ENCODE data around the gene MVB12B.

The MVB12B gene

DNA sequence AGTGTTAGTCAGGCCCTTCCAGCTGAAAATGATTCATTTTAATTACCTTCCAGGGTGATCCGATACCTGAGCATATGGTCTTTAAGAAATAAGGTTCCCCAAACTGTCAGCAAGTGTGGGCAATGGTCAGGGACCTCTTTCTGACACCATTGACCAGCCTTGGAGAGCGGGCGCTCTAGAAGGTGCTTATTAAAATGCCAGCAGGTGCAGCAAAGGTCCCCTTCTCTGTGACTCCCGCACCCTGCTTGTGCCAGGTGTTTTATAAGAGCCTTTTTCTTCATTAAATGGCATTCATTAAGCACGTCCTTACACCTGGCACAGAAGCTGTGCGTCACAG lies 85.3 kb downstream of the MVB12B start:
- DNase-seq = no peak

DNA sequence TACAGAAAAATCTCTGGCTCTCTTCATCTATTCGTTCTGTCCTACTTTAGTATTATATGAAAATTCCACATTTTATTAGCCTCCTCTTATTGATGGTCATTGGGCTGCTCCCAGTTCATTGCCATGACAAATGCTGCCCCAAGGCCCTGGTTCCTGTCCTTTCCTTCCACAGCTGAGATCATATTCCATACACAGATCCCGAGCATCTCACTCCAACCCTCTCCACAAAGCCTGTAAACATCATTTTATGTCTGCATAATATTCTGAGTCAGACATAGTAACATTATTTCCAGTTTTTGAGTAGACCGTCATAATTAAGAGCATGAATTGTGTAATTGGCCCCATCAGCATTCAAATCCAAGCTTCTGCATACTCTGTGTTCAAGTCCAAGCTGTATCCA lies 86.3 kb downstream of the MVB12B start:
- DNase-seq = no peak

DNA sequence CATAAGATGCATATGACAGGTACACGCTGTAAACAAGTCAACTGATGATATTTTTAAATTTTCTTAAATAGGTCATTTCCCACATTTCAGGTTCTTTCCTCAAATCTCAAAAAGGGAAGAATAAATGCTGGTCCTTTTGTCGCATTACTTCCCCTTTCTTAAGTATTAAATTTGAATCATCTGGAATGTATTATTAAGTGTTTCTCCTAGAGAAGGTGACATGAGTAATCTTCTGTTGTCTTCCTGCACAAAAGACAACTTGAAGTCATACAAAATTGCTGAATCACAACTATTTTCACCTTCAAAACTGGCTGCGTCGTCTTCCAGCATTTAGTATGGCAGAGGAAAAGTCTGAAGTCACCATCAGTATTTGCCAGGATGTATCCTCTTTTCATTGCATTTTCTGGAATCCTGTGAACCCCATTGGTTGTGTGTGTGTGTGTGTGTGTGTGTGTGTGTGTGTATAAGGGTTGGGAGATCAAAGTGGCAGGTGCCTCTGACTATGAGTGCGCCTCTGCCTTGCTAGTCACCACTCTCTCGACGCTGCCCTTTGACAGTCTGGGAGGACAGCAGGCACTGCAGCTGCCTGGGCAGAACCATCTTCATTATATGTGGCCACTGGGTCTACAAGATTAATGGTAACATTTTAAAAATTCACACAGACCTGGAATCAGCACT lies 86.9 kb downstream of the MVB12B start:
- DNase-seq = no peak

DNA sequence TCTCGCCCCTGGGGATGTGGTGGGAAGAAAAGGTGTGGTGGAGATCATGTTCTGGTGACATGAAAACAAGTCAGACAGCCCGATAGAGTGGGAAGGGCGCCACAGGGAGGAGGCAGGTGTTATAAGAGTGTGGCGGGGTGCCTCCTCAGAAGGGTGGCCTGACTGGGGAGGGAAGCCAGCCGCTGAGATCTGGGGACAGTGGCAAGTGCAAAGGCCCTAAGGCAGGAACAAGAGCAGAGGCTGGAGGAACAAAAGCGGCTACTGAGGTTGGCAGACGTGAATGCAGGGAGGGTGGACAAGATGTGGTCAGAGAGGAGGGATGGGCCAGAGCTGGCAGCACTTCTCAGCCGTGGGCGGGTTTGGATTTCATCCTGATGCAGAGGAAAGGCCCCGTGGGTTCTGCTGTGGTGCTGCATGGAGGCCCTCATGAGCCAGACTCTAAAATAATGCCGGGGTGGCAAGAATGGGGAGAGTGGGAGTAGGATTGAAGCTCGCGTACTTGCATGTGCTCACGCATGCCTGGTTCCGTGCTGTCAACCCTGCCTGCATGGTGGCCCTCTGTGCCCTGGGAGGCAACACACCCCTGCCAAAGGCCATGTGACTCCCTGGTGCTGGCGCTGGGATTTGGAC lies 89.2 kb downstream of the MVB12B start:
- no peak for DNase-seq

DNA sequence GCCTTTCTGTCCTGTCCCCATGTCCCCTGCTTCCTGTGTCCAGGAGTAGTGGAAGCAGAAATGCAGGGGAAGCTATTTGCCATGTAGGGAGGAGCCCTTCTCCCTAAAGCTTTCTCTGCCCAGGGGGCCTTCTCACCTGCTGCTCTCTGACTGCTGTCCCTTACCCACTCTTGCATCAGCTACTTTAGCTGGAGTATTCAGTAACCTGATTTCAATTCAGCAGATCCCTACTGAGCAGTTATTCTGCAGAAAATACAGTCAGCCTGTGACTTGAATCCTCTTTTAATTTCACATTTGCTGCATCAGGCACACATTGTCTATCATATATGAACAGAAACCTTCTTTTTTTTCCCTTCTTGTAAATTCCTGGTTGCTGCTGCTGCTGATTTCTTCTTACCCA lies 90.4 kb downstream of the MVB12B start:
- DNase-seq = no peak

DNA sequence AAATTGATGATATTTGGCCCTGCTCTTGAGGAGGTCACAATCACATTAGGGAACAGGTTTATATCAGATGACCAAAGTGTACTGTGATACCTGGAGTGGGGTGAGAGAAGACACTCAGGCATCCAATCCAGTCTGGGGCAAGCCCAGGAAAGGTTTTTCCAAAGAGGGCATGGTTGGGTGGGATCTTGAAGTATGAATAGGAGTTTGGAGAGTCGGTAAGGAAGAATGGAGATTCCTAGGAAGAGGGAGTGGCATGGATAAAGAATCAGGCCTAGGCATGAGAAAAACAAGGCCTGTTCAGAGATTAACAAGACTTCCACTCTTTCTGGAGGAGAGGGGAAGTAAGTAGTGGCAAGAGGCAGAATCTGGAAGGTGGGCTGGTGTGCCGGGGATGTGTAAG lies 91.1 kb downstream of the MVB12B start:
- DNase-seq = no peak

DNA sequence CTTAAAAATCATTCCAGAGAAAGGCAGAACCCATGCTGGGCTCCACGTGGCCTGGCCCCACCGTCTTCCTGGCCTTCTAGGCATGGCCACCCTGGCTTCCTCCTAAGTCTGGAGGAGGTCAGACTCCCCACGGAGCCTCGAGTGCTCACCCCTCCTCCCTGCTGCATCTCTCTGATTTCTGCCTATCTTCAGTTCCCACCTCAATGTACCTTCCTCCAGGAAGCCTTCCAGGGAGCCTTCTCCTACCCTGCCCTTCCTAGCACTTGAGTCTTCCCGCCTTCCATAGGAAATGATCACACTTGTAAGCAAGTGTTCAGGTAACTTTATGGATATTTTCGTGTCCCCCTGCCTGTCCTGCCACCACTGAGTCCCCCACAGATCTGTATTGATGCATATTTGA lies 92.0 kb downstream of the MVB12B start:
- no peak for DNase-seq

DNA sequence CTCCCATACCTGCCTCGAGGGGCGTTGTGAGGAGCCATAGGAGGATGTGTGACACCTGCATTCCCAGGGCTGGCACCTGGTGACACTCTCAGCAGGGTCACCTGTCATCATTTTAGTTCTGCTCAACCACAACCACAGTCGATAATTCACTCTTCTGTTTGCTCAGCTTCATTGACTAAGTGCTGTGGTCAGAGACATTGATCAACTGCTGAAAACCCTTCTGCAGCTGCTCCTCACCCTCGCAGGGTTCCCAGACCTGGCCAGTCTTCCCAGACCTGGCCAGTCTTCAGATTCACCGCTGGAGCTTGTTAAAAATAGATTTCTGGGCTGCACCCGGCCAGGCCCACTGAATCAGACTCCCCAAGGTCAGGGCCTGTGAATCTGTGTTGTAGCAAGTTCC lies 92.8 kb downstream of the MVB12B start:
- no peak for DNase-seq

DNA sequence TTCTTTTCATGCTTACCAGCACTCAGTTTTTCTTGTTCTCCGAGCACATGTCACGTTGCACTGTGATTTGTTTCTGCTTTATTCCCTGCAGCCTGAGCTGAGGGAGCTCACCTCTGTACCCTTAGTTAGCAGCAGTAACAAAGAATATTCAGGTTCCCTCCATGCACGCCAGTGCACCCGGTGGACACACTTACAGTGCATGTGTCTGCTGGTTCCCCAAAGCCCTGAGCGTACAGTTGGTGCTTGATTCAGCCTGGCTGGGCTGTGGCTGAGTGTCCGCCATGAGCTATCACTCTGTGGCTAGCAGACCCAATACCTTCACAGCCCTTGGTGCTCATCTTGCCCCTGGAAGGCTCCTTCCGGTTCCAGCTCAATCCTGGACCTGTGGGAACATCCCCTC lies 93.5 kb downstream of the MVB12B start:
- no peak for DNase-seq

DNA sequence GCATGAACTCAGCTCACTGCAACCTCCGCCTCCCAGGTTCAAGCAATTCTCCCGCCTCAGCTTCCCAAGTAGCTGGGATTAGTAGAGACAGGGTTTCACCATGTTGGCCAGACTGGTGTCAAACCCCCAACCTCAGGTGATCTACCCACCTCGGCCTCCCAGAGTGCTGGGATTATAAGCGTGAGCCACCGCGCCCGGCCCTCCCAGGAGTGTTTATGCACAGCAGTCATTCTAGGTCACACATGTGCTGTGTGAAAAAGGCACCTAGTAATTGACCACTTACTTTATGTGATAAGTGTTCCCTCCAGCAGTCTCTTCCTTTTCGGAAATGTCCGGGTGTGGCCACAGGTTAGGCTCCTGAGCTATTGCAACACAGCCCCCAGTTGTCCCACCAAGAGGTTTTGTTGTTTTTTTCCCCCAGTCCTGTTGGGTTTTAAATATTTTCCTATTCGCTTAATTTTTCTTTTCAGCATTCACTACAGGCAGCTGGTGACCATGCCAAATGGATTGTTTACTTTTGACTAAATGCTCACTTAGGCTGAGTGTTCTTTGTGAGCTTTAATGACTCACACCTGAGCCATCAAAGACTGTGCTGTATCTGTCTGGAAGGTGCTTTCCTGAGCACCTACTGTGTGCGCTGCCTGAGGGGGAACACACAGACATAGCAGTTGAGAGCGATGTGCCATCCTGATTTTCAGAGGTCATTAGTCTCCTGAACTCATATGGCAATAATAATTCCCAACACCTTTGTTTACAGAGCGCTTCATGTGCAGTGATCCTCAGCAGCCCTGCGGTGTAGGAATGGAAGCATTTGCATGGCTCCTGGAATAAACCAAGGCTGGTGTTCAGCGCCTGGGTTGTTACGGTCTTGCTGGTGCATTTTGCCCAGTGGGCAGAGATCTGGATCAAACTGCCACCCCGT lies 94.3 kb downstream of the MVB12B start:
- no peak for DNase-seq

DNA sequence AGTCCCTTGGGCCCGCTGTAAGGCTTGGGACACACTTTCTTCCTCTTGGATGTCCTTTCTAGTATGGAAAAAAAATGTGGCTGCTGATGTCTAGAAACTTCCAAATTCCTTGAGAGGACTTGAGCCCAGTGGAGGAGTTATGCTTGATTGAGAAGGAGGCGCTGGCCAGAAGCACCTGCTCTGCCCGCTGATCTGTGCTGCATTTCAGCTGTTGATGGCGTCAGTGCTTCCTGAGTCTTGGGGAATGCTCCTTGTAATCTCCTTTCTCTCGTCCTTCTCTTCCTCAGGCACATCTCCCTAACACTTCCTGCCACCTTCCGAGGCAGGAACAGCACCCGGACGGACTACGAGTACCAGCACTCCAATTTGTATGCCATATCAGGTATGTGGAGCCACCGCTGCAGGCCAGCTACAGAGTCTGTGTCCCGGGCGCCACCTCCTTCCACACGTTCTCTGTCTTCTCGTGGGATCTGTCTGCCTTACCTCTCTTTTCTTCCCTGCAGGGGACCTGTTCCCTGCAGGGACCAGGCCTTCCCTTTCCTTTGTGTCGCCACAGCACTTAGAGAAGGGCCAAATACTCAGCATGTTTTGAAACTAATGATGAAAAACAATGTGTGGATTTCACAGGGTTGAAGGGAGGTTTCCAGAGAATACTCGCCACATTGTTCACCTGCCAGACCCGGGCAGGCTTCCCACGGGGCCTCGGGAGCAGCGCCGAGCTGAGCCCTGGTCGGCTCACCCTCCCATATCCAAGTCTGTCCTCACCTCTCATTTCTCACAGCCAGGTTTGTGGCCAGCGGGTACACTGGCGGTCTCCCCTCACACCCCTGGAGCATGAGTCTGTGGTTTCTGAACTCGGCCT lies 95.2 kb downstream of the MVB12B start:
- DNase-seq = no peak

DNA sequence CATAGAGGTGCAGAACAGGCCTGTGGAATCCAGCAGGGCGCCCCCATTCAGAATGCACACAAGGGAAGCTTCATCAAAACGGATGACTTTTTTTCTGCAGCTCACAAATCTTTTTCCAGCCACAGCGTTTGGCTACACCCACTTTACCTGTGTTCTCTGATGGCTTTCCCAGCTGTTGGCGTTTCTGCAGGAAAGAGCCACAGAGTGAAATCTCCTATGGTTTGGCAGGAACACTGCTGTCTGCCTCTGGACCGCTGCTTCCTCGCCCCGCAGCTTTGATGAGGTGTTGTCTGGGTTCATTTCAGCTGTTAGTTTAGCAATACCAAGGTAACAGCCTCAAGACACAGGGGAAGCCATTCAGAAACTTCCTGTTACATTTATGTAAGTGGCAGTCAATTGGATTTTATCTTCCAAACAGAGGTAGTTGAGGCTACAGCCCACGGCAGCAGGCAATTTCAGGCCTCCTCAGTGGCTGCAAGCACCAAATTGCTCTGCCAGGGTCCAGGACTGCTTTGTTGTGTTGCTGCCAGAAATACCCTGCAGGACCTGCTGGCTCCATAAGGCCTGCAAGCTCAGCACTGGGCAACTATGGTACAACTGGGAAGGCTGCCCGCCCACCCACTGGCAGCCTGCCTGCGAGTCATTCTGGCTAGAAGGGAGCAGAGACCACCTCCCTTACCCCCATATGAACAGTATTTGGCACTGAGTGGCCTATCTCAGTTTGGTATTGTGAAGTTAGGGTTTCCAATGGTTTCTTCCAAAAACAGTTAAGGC lies 96.7 kb downstream of the MVB12B start:
- DNase-seq = no peak

DNA sequence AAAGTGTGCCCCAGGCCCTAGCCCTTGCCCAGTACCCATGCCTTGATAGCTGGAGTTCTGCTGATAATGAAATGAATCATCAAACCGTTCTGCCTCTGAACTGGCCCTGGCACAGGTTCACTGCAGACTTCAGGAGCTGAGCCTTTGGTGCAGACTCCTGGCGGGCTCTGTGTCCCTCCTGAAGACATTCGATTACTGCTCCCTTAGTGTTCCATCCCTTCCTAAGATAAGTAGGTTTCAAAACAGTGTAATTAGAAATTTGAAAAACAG lies 97.2 kb downstream of the MVB12B start:
- DNase-seq = no peak

DNA sequence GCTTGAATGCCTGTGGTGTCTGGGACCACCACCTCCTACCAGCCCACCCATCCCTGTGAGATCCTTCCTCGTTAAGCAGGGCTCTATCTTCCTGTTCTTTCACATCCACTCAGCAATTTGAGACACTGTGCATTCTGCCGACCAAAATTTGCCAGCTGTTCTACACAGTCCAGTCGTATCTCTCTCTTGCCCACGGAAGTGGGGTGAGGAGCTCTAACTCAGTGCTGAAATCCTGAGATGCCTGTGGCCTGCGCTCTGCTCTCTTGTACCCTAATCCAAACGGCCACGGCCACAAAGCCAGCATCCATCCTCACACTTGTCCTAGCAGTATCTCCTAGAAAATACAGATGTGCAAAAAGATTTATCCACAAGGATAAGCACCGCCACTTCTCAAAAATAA lies 97.9 kb downstream of the MVB12B start:
- no peak for DNase-seq

DNA sequence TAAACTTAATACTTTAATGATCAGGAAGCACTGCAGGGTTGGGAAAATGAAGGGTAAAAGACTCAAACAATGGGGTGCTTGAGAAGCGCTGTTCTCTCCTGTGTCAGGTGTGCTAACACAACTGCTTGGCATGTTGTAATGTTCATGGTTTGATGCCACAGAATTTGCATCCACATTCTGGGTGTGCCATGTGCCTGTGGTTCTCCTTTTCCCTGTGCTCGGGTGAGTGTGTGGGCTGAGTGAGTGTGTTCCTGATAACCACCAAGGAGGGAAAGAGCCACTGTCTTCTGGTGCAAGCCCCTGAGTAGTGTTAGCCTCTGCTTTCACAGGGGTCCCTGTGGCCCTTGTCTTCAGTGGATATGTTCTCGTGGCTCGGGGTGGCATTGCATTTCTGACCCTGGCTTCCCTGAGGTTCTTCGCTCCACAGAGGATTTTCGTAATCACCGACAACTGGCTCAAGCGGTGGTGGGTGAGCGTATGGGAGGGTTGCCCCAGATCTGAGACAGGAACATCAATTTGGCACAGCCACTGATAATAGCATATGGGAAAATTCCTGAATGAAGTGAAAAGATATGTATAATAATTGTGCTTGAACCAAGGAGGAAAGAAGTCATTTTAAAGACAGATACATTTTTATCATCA lies 102.0 kb downstream of the MVB12B start:
- DNase-seq = no peak

DNA sequence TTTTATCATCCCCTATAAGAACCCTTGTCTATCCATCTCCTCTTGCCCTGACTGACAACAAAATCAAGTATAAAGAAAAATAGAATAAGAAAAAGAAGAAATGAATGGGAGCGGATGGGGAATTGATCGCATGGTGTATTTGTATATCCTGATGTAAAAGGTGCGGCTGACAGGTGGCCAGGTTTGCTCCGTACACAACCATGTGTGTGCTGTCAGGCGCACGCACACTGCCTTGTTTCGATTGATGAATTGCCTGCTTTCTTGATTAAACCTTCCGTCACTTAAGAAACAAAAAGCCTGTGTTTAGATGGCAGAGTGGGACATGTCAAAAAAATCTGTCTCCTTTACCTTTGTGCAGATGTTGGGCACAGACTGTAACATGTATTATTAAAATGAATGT lies 102.6 kb downstream of the MVB12B start:
- no peak for DNase-seq

DNA sequence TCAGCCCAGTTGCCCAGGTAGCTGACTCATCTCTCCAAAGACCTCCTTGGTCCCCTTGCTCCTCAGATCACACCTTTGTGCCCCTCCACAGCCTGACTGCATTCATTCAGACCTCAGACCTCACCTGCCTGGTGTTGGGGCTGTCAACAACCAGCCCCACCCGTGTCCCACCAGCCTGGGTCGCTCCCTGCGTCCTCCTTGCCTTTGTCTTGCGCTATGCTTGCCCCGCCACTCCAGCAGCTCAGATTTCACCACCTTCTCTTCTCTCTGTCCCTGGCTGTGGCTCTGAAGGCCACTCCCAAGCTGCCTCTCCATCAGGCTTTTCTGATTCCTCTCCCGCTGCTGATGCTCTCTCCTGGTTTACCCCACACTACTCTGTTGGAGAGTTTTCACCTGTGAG lies 103.5 kb downstream of the MVB12B start:
- DNase-seq = no peak

DNA sequence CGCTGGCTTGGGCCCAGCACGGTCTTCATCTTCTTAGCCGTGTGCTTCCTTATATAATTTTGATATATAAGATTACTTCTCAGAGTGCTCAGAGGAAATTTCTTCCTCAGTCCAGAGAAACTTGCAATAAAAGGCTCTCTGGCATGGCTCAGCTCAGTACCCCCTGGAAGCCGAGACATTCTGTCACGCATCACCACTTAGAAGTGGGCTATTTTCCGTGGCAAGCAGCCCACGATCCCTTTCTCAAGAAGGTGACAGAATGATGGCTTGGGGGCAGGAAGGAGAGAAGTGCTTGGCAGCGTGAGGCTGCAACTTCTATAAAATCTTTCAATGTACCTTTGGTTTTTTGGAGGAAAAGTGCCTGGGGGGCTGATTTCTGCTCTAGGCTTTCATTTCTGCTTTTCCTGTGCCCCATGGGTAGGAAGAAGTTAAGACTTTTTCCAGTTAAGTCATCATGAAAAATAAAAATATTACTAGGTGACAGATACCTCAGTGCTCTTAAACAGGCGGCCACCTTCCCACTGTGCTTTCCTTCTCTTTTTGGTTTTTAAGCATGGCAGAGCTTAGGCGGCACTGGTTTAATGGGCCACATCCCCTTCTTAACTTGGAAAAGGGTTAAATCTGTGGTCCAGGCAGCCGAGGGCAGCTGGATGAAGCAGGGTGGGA lies 104.6 kb downstream of the MVB12B start:
- DNase-seq = no peak

DNA sequence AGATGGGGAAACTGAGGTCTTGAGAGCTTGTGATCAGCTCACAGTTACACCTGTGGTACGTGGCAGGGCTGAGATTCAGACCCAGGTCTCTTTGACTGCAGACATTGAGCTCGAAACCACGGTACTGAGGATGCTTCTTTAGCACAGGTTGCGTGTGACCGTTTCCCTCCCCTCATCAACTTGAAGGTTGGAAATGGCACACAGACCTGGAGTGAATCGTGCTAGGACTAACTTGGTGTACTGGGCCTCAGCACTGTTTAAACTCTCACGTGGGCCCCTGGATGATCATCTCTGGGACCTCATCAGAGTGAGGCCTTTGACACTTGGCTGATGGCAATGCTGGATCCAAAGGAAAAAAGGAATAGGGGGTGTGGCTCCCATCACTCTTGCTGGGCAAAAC lies 106.0 kb downstream of the MVB12B start:
- DNase-seq = no peak

DNA sequence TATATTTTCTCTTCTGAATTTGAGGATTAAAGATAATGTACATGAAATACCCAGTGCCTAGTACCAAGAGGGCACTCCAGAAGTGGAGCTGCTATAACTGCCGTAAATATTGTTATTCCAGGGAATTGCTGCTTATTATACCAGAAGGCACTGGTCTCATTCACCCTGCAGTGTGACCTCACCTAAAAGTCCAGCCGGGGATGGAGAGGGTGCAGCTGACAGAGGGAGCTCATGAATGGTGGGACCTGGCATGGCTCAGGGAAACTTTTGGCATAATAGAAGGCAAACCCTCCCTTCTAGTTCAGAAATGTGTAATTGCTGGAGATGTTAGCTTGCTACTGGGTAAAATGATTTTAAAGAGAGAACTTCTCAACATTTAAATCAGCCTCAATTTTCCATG lies 108.5 kb downstream of the MVB12B start:
- DNase-seq = no peak

DNA sequence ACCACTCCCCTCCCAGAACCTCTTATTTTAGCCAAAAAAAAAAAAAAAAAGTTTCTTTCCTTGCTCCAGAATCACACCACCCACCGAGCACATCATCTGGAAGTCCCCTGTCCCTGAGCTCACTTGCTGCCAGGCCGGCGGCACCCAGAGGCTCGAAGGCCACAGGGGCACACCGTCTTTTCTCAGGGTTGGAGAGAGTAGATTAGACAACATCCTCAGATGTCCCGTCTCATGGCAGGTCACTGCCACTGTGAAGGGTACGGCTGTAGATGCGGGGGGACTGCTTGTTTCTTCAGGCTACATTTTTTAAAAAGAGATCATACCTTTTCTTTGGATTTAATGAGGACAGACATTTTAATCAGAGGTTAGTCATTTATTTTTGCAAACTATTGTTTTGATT lies 109.0 kb downstream of the MVB12B start:
- no peak for DNase-seq

Measured in stimulated activated CD4-positive, alpha-beta T cell treated with anti-CD3 and anti-CD28 coated beads, Interleukin-12 subunit alpha, Interleukin-12 subunit beta, amount 100 ng/mL, for 4 hours (primary cell).